Measurements from ENCODE around the gene MYH3.

The MYH3 gene

GRCh38 chr17:10648381-10648780 lies 8.7 kb downstream of the MYH3 start:
- DNase-seq: no peak

DNA sequence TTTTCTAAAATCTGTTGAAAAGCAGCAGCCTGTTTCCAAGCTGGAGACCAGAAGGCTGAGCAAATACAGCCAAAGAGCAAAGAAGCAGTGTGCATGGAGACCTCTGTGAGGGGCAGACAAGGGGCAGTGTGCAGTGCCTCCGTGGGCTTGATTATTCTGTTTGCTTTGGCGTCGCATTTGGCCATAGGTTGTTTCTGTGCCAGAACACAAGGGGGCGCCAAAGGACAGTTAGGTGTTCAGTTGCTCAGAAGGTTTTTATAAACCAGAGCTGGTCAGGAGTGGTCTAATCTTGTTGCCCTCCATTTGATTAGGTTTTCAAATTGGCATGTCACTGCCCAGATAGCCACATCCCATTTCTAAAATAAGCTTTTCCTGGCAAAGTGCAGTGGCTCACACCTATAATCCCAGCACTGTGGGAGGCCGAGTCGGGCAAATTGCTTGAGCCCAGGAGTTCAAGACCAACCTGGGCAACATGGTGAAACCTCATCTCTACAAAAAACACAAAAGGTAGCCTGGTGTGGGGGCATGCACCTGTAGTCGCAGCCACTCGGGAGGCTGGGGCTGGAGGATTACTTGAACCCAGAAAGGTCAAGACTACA lies 10.6 kb downstream of the MYH3 start:
- DNase-seq: peak; percentile 26

- no peak for DNase-seq
These were observed 16.6 kb downstream of the MYH3 start for GRCh38 chr17:10640475-10640874.

- DNase-seq: no peak
These were observed 19.0 kb downstream of the MYH3 start for GRCh38 chr17:10638151-10638550.

- no peak for DNase-seq
These were observed 21.8 kb downstream of the MYH3 start for GRCh38 chr17:10635290-10635689.

GRCh38 chr17:10633738-10634379 lies 23.2 kb downstream of the MYH3 start:
- no peak for DNase-seq

DNA sequence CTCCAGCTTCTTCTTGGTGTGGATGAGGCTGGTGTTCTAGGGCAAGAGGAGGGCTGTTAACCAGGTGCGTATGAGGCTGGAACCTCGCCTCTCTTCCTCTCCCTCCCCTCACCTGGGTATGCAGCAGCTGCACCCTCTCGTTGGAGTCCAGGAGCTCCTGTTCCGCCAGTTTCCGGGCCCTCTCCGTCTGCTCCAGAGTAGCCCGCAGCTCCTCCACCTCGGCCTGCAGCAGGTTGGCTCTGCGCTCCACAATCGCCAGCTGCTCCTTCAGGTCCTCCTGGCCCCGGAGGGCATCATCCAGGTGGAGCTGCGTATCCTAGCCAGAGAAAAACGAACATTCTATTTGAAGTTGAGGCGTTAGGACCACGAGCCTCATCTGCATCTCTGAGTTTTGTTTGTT lies 25.4 kb downstream of the MYH3 start:
- no peak for DNase-seq

GRCh38 chr17:10631048-10631700 lies 25.9 kb downstream of the MYH3 start:
- DNase-seq: no peak

DNA sequence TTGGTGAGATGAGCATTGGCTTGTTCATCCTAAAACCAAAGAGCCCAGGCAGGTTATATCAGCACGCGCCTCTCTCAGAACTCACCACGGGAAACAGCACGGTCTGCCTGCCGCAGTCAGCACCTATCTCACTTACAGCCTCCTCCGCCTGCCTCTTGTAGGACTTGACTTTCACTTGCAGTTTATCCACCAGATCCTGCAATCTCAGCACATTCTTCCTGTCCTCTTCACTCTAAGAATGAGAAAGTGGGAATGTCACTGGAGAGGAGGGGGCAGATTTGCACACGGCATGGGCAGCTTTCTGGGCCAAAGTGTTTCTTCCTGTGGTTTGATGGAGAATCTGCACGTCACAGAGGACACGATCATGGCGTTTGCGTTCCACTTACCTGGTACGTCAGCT lies 27.4 kb downstream of the MYH3 start:
- no peak for DNase-seq

DNA sequence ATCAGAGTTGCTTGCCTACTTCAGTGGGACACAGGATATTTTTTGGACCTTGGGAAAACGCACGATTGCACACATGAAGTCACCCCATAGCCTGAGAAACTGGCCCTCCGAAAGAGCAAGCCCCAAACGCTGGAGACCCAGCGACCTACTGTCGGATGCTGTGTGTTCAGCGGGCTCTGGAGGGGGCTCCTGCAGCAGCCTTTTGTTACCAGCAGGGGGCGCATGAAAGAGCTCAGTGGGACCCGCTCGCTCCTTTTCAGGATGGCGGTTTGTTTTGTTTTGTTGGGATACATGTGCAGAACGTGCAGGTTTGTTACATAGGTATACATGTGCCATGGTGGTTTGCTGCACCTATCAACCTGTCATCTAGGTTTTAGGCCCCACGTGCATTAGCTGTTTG lies 28.4 kb downstream of the MYH3 start:
- DNase-seq: no peak

DNA sequence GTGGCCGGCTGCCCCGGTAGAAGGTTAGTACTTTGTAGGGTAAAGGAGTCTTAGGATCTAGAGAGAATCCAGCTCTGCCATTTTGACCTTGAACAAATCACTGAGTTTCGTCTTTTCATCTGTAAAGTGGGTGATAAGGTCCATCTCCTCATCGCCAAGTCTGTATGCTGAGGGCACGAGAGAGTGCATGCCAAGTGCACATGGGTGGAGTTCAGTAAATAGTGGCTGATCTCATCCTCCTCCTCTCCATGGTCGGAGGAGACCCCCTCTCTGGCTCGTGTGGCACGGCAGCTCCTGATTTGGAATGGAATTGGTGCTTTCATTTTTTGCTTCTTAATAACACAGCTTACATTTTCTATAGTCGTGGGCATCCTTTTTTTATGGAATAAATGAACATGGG lies 30.7 kb downstream of the MYH3 start:
- DNase-seq: no peak

DNA sequence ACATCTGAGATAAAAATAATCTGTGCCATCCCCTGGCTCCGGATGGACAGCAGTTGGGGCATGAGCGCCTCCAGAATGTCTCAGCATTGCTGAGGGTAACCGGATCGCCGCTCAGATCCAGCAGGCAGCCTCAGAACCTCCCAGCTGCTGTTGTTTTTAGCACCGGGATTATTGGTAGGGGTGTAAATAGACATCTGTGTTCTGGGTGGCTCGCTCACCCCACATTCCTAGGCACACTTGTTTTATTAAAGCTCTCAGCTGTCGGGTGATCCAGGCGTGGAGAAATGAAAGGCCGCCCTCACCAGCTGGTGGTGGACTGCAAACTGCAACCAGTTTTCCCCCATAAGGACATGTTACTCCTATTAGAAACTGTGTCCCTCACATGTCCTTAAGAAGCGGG lies 32.1 kb downstream of the MYH3 start:
- DNase-seq: no peak

DNA sequence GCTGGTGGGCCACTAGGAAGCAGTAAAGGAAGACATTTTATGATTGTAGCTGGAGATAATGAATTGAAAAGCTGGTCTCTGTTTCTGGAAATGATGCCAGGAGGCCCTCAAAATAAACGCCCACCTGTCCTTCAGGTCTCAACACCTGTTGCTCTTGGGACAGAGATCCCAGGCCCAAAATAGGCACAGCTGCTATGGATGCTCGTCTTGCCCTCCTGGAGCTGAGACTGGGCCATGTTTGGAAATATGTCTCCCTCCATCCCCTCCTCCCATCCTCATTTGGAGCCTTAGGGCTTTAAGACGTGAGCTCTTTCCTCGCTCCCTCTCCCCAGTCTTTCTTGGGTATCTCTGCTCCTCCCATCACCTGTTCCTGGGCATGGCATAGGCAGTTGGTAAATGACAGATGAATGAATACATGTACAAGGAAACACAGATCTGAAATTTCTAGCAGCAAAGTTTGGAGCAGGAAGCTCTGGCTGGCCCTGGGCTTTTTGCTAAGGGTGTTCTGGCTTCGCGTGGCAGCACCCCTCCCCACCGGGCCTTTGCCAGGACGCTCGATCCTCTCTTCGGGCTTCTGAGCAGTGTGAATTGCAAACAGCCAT lies 33.3 kb downstream of the MYH3 start:
- DNase-seq: no peak

DNA sequence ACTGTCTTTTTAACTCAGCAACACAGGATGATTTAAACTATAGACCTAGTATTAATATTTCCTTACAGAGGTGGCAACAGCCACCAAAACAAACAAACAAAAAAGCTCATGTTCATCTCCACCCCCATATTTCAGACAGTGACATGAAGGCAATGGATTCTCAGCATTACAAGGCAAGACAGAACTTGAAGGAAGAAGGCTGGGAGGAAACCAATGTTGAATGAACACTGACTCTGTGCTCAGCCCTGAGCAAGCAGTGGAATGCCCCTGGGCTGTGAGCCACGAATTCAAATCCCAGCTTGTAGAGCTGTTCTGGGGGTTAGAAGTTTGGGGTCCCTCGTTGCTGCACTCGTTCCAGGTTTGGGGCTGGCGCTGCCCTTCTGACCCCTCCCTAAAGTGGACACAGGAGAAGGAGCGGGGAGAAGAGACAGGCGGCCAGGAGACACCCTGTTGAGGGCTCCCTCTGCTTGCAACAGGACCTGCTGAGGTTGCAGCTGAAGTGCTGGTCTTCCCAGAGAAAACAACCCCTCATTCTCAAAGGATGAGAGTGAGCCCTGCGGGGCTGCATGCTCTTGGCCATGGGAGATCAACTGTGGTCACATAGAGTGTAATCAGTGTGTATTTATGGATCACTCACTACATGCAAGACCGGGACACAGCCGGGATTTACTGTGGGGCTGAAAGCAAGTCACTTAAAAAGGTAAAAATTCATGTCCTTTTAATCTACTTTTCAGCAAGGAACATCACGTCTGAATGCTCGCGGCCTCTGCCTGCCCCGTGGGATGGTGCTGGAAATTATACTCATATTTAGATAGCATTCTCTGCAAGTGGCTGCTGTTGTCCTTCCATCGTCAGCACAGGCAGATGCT lies 34.3 kb downstream of the MYH3 start:
- DNase-seq: no peak

GRCh38 chr17:10621397-10621796 lies 35.7 kb downstream of the MYH3 start:
- DNase-seq: no peak

DNA sequence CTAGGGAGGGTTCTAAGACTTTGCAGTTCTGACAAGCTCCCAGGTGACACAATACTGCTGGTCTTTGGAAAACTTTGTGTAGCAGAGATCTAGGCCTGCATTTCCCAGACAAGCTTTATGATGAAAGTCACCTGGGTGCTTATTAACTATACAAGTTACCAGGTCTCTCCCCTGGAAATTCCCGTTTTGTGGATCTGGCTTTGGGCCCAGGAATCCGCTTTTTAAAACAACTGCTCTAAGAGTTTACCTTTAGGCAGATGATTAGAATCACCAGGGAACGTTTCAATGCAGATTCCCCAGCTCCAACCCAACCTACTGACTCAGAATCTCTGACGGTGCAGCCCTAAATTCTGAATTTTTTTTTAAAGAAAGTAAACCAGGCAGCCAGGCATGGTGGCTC lies 36.3 kb downstream of the MYH3 start:
- DNase-seq: no peak

GRCh38 chr17:10618202-10618635 lies 38.9 kb downstream of the MYH3 start:
- DNase-seq: peak; percentile 62

DNA sequence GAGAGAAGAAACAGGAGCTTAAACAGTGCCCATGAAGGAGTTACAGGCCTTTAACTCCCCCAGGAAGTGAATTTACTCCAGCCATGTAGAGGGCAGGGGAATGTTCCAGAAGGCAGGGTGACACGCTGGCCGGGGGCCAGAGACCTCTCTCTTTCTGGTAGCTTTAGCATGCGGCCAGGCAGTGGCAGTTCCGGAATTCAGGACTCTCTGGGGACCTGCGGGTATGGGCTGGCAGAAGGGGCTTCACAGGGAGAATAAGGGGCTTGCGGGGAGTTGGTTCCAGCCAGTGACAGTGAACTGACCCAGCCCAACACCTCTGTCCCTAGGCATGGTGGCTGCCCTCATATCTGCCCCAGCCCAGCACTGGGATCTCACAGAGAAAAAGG lies 40.0 kb downstream of the MYH3 start:
- no peak for DNase-seq

DNA sequence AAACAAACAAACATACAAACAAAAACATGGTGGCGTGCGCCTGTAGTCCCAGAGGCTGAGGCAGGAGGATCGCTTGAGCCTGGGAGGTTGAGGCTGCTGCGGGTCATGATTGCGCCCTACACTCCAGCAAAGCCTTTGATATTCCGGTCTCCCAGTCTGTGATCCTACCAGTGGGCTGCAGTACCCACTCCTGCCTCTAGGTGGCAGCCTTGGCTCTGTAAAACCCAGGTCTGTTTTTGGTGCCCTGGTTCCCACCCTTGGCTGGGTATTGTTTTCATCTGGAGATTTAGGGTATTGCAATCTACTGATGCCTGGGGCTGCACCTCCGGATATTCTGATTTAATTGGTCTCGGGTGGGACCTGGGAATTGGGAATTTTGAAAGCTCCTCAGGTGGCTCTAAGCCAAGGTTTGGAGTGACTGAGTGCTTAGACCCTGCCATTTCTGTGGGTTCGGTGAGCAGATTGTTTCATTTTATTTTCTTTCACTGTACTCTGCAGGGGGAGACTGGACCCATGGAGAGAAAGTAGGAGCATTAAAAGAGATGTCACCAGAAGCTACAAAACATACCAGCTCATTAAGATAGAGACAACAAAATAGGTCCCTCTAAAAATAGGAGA lies 40.5 kb downstream of the MYH3 start:
- peak; percentile 59 for DNase-seq

DNA sequence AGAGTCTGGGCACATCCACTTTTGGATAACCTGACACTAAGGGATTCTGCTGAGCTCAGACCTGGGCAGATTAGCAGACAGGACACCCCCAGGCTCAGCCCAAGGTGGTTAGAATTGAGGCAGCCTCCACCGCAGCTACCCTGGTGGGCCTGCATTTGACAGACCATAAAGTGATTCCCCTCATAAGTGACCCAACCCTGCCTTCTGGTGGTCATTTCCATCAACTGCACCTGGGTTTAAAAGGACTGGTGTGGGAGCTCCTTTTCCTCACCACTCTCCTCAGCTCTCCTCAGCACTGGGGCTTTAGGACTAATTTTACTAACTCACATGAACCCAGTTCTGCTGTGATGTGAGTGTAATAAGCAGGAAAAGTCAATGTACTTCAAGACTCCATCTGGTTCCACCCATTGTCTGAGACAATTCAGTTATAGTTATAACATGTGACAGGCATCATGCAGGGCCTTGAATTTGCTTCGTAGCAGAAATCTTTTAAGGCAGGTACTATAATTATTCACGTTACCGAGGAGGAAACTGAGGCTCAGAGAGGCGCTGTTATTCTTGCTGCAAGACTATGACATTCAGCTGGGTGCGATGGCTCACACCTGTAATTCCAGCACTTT lies 42.5 kb downstream of the MYH3 start:
- peak; percentile 40 for DNase-seq

DNA sequence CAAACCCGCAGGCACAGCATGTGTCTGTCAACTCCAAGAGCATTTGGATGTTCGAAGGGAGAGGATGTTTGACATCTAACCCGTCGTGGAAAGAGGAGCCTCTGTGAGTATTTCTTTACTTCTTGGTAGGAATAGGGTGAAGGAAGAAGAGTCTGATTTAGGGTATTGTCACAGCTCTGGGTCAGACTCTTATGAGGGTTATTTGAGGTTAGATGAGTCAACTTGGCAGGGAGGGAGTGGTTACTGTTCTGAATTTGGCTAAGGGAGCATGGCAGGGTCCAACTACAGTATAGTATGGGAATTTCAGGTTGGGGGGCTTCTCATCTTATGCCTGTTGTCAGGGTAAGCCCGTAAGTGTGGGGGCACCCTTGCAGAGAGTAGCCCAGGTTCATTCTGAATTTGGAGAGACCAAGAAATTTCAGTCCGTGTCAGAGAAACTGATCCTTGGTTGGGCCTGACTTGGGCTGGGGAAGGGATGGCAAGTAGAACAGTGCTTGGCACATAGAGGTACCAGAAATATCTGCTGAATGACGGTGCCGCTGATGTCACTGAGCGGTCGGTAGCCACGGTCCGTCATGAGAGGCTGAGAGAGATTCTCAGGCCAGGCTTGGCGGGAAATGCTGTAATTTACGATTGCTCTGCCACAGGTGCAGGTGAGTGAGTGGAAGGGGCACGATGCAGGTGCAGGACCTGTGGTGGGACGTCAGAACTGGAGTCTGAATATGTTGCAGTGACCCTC lies 43.2 kb downstream of the MYH3 start:
- peak; percentile 47 for DNase-seq
